Heart left ventricle (tissue), 16 donors: ENCODE results near the gene CUL4A. TPM values are rescaled to one million over a fixed set of nuclear protein-coding genes. Genes with fewer than 3 reads are reported as not detected.

Experiments used
- ATAC-seq, 4 donors: fragments of 200-7000 bp; cut with Tn5 transposase; one replicate each; pipeline ENCODE4 v1.9.1; 2020 to 2022; ENCODE audit warnings: moderate library complexity in 4 of 4, mild to moderate bottlenecking in 3 of 4, moderate number of reproducible peaks in 1 of 4
- DNase-seq, 5 donors: peaks; one replicate each; pipeline ENCODE4 v3.0.0-alpha.2; 2020
- H3K27ac ChIP-seq, 12 donors: fragments of 200-600 bp; sonication (generic) in 4 of 12; one replicate each; pipeline versions ENCODE4 v1.5.0 to v1.8.0; 2016 to 2022; ENCODE audit warnings: mild to moderate bottlenecking in 2 of 12
- H3K27me3 ChIP-seq, 9 donors: fragments of 200-600 bp; sonication (generic) in 2 of 9; one replicate each; pipeline versions ENCODE4 v1.5.1 to v1.8.0; 2016 to 2022; ENCODE audit warnings: mild to moderate bottlenecking in 3 of 9
- H3K36me3 ChIP-seq, 9 donors: fragments of 200-600 bp; sonication (generic) in 2 of 9; one replicate each; pipeline versions ENCODE4 v1.5.0 to v1.8.0; 2018 to 2022; ENCODE audit warnings: mild to moderate bottlenecking in 2 of 9
- H3K4me1 ChIP-seq, 12 donors: fragments of 200-600 bp; sonication (generic) in 4 of 12; one replicate each; pipeline versions ENCODE4 v1.5.0 to v1.8.0; 2016 to 2022; ENCODE audit warnings: mild to moderate bottlenecking in 3 of 12
- H3K4me3 ChIP-seq, 12 donors: fragments of 200-600 bp; sonication (generic) in 4 of 12; one replicate each; pipeline versions ENCODE4 v1.5.0 to v1.8.0; 2017 to 2022; ENCODE audit warnings: mild to moderate bottlenecking in 9 of 12, moderate library complexity in 4 of 12
- H3K9me3 ChIP-seq, 12 donors: fragments of 200-600 bp; sonication (generic) in 4 of 12; one replicate each; pipeline versions ENCODE4 v1.5.0 to v1.8.0; 2016 to 2022; ENCODE audit warnings: mild to moderate bottlenecking in 1 of 12
- CTCF ChIP-seq, 12 donors: fragments of 200-600 bp; sonication (generic) in 4 of 12; IDR thresholded peaks; one replicate each; pipeline versions ENCODE4 v1.5.0 to v1.8.0; 2018 to 2022; ENCODE audit warnings: antibody characterized with exemption in 12 of 12, mild to moderate bottlenecking in 5 of 12
- POLR2A ChIP-seq, 2 donors: fragments of 450-650 bp; IDR thresholded peaks; one replicate each; pipeline ENCODE4 v1.6.1; 2017; ENCODE audit warnings: antibody characterized with exemption in 2 of 2, mild to moderate bottlenecking in 2 of 2, moderate library complexity in 2 of 2
- WGBS, 4 donors: extraction: QIAGEN DNeasy Blood & Tissue Kit in 2 of 4; methylation state at CpG; one replicate each; pipeline versions ENCODE4 v1.1.5 to v1.1.7; 2013 to 2018; 5-methylcytosine and 5-hydroxymethylcytosine counted together
- intact Hi-C, 10 donors: fragments of 100-400 bp; cut with DNase I; formaldehyde crosslinking; loops; one replicate each; pipeline versions ENCODE4 v1.11.1 to v1.14.2; 2022
- polyA plus RNA-seq, 2 donors: library from polyadenylated mRNA; stranded (reverse); fragments of 200-250 nt; gene quantifications; one replicate each; pipeline ENCODE4 v1.2.3, GENCODE V29; 2013
- total RNA-seq, 9 donors: library from RNA; depleted of rRNA in 2 of 9; stranded (reverse); fragments of >200 nt in 2 of 9; fragmentation: NEBNext Ultra II Directional in 3 of 9; extraction: Animal tissue kit (Norgen Biotek cat#: 25700) in 3 of 9; gene quantifications; one replicate each; pipeline versions ENCODE4 v1.1.0 to v1.2.4, GENCODE V29; 2016 to 2023
- donor health status: ischemic (EF 13 %, LVEDD 7.1; RV severe dilation, severe dysfunction).
- donor health status: healthy with polysubstance abuse.
- donor health status: DM: no; HTN: yes; CAD: no.
- donor health status: DM: no; HTN: no; CAD: no.
- donor health status: ischemic (EF 25% LVEDD 6.9; RV normal size, moderate dysfunction).
- donor health status: ischemic (EF 25% LVEDD 5.7; RV mildly dilated, moderate dysfunction).
- donor health status: healthy.
- donor health status: DM: yes; HTN: yes; CAD: no.
- donor health status: ischemic (EF 35%, LVEDD 5.7; RV mildly dilated, moderate dysfunction).
- donor health status: nonischemic (EF 11% LVEDD 7.7; RV severe dilation, severe dysfunction).
- donor health status: DM: yes; HTN: yes; CAD: no.
- donor health status: PGD.
- donor health status: ischemic (EF 29% LVEDD 5.4; RV normal size, mild dysfunction).
- donor health status: nonischemic (EF 23%, LVEDD 6.1; RV moderate dilation, normal function).

Gene CUL4A
- total and polyA plus RNA-seq, 11 donors, result 29.7 to 121 (median 109) TPM

- ATAC-seq (peak in 3 of 4 donors; percentile 12 to 30 (median 14)), DNase-seq (no peak)
- peak overlapping the region in 4 of 12 donors; percentile 7 to 60 (median 44) for H3K27ac ChIP-seq
- H3K27me3 ChIP-seq, result no peaks in the 10 kb centered on the region
- H3K36me3 ChIP-seq, result peaks cover 0 to 96% (median 82%) of the 10 kb centered on the region in 9 donors
- intact Hi-C loops, result no loop called here
- TF ChIP-seq CTCF (IDR thresholded peaks at IDR 0.05), result no peak
- TF ChIP-seq POLR2A (IDR thresholded peaks at IDR 0.05), result no peak
- H3K9me3 ChIP-seq, result no peaks in the 10 kb centered on the region
- H3K4me1 ChIP-seq, result peaks cover 0 to 42% (median 14%) of the 10 kb centered on the region in 12 donors
- H3K4me3 ChIP-seq, result no peak overlapping the region
- WGBS, 4 donors, result 55 to 64% (median 60%) methylated on average over 25 of the region's 25 CpGs
Measured at GRCh38 chr13:113178070-113178895, 31.1 kb upstream of the CUL4A start.

- WGBS, 4 donors, result 35 to 47% (median 41%) methylated on average over 3 of the region's 3 CpGs
- Histone ChIP-seq H3K9me3 (no peaks in the 10 kb centered on the region), H3K36me3 (peaks cover 0 to 97% (median 87%) of the 10 kb centered on the region in 9 donors), H3K4me1 (peaks cover 0 to 42% (median 14%) of the 10 kb centered on the region in 12 donors), H3K27ac (peak overlapping the region in 4 of 12 donors; percentile 11 to 60 (median 44)), H3K4me3 (no peak overlapping the region), H3K27me3 (no peaks in the 10 kb centered on the region)
- ATAC-seq (no peak), DNase-seq (no peak)
- no peak for TF ChIP-seq POLR2A (IDR thresholded peaks at IDR 0.05)
- TF ChIP-seq CTCF (IDR thresholded peaks at IDR 0.05), result no peak
- intact Hi-C loops, result no loop called here
Measured at GRCh38 chr13:113178896-113179167, 30.6 kb upstream of the CUL4A start.

GRCh38 chr13:113179374-113180230 lies 29.8 kb upstream of the CUL4A start:
- H3K36me3 ChIP-seq, result peaks cover 0 to 100% (median 95%) of the 10 kb centered on the region in 9 donors
- H3K9me3 ChIP-seq, result no peaks in the 10 kb centered on the region
- DNase-seq (peak in 1 of 5 donors; percentile 64), ATAC-seq (peak; percentile 12 to 85 (median 52))
- peaks cover 0 to 44% (median 14%) of the 10 kb centered on the region in 12 donors for H3K4me1 ChIP-seq
- 66 to 71% (median 69%) methylated on average over 28 of the region's 28 CpGs for WGBS, 4 donors
- intact Hi-C loops, result no loop called here
- no peak overlapping the region for H3K4me3 ChIP-seq
- no peaks in the 10 kb centered on the region for H3K27me3 ChIP-seq
- peak overlapping the region in 7 of 12 donors; percentile 6 to 60 (median 37) for H3K27ac ChIP-seq
- TF ChIP-seq CTCF (IDR thresholded peaks at IDR 0.05) (no peak), POLR2A (IDR thresholded peaks at IDR 0.05) (no peak)

- Histone ChIP-seq H3K27ac (no peak overlapping the region), H3K27me3 (no peaks in the 10 kb centered on the region), H3K4me3 (no peak overlapping the region), H3K9me3 (no peaks in the 10 kb centered on the region), H3K36me3 (peaks cover 0 to 89% (median 80%) of the 10 kb centered on the region in 9 donors), H3K4me1 (peaks cover 0 to 51% (median 17%) of the 10 kb centered on the region in 12 donors)
- intact Hi-C loops, result no loop called here
- TF ChIP-seq CTCF (IDR thresholded peaks at IDR 0.05), result no peak
- TF ChIP-seq POLR2A (IDR thresholded peaks at IDR 0.05), result no peak
- 89 to 95% (median 92%) methylated on average over 4 of the region's 4 CpGs for WGBS, 4 donors
- no peak for DNase-seq
- ATAC-seq, result no peak
Measured at GRCh38 chr13:113182046-113182445, 27.4 kb upstream of the CUL4A start.
